ENCODE results near the gene AP4S1. TPM values are rescaled to one million over a fixed set of nuclear protein-coding genes. Genes with fewer than 3 reads are reported as not detected.

The AP4S1 gene
- total RNA-seq, 2 donors from 2014 or later = 7.6 to 11.1 TPM

GRCh38 chr14:31127690-31128089, 102.2 kb downstream of the AP4S1 start:
- no peak overlapping the region for H3K4me3 ChIP-seq (ENCODE audit: low read length)
- Mint-ChIP-seq H3K4me3 (no peak overlapping the region), H3K4me1 (peaks cover 20% of the 10 kb centered on the region), H3K36me3 (ENCODE audit: low read depth) (peaks cover 52% of the 10 kb centered on the region), H3K9me3 (no peaks in the 10 kb centered on the region), H3K27me3 (ENCODE audit: insufficient read depth) (no peaks in the 10 kb centered on the region), H3K27ac (no peak overlapping the region)
- no peak for DNase-seq
- no peak overlapping the region for H3K9ac ChIP-seq (ENCODE audit: extremely low read depth, low read length, poor library complexity, severe bottlenecking)
- no peak overlapping the region for H3K27ac ChIP-seq (ENCODE audit: low read depth, low read length)
- peaks cover 85% of the 10 kb centered on the region for H3K36me3 ChIP-seq (ENCODE audit: control insufficient read depth, insufficient read depth, low read length)
- no peaks in the 10 kb centered on the region for H3K9me3 ChIP-seq (ENCODE audit: control insufficient read depth, low read length)
- no peaks in the 10 kb centered on the region for H3K27me3 ChIP-seq (ENCODE audit: control insufficient read depth, insufficient read depth, low read length, poor library complexity, severe bottlenecking)
- peaks cover 7% of the 10 kb centered on the region for H3K4me1 ChIP-seq (ENCODE audit: control insufficient read depth, insufficient read depth, low read length)
- no peak for TF ChIP-seq CTCF (conservative IDR thresholded peaks at IDR 0.05)

- no peaks in the 10 kb centered on the region for H3K27me3 ChIP-seq (ENCODE audit: control insufficient read depth, insufficient read depth, low read length, poor library complexity, severe bottlenecking)
- Mint-ChIP-seq H3K27ac (peak overlapping the region; percentile 65), H3K9me3 (no peaks in the 10 kb centered on the region), H3K4me3 (no peak overlapping the region), H3K36me3 (ENCODE audit: low read depth) (peaks cover 58% of the 10 kb centered on the region), H3K27me3 (ENCODE audit: insufficient read depth) (no peaks in the 10 kb centered on the region), H3K4me1 (peaks cover 9% of the 10 kb centered on the region)
- peaks cover 4% of the 10 kb centered on the region for H3K4me1 ChIP-seq (ENCODE audit: control insufficient read depth, insufficient read depth, low read length)
- WGBS, 2 experiments (ENCODE audit: insufficient coverage in 1 of 2, insufficient read length in 1 of 2) = 95 to 97% methylated on average over 18 of the region's 18 CpGs
- H3K4me3 ChIP-seq (ENCODE audit: low read length) = no peak overlapping the region
- H3K36me3 ChIP-seq (ENCODE audit: control insufficient read depth, insufficient read depth, low read length) = peaks cover 86% of the 10 kb centered on the region
- H3K9me3 ChIP-seq (ENCODE audit: control insufficient read depth, low read length) = no peaks in the 10 kb centered on the region
- TF ChIP-seq CTCF (conservative IDR thresholded peaks at IDR 0.05) = no peak
- no peak overlapping the region for H3K9ac ChIP-seq (ENCODE audit: extremely low read depth, low read length, poor library complexity, severe bottlenecking)
- H3K27ac ChIP-seq (ENCODE audit: low read depth, low read length) = no peak overlapping the region
- no peak for DNase-seq
Observed at GRCh38 chr14:31128601-31129526, 103.4 kb downstream of the AP4S1 start.

- H3K4me3 ChIP-seq (ENCODE audit: low read length) = no peak overlapping the region
- H3K4me1 ChIP-seq (ENCODE audit: control insufficient read depth, insufficient read depth, low read length) = no peaks in the 10 kb centered on the region
- TF ChIP-seq CTCF (conservative IDR thresholded peaks at IDR 0.05) = no peak
- H3K9ac ChIP-seq (ENCODE audit: extremely low read depth, low read length, poor library complexity, severe bottlenecking) = no peak overlapping the region
- no peaks in the 10 kb centered on the region for H3K9me3 Mint-ChIP-seq
- no peak for DNase-seq
- H3K27ac Mint-ChIP-seq = peak overlapping the region; percentile 19
- no peak overlapping the region for H3K27ac ChIP-seq (ENCODE audit: low read depth, low read length)
- H3K36me3 ChIP-seq (ENCODE audit: control insufficient read depth, insufficient read depth, low read length) = peaks cover 86% of the 10 kb centered on the region
- peaks cover 62% of the 10 kb centered on the region for H3K36me3 Mint-ChIP-seq (ENCODE audit: low read depth)
- no peaks in the 10 kb centered on the region for H3K9me3 ChIP-seq (ENCODE audit: control insufficient read depth, low read length)
- 96% methylated on average over 6 of the region's 6 CpGs; no CpG with 5 or more reads in 1 of the 2 experiments for WGBS, 2 experiments (ENCODE audit: insufficient coverage in 1 of 2, insufficient read length in 1 of 2)
- no peaks in the 10 kb centered on the region for H3K27me3 Mint-ChIP-seq (ENCODE audit: insufficient read depth)
- no peaks in the 10 kb centered on the region for H3K27me3 ChIP-seq (ENCODE audit: control insufficient read depth, insufficient read depth, low read length, poor library complexity, severe bottlenecking)
- H3K4me1 Mint-ChIP-seq = no peaks in the 10 kb centered on the region
- no peak overlapping the region for H3K4me3 Mint-ChIP-seq
Observed at GRCh38 chr14:31133133-31133532, 107.7 kb downstream of the AP4S1 start.
